A549 (cell line): ENCODE data around the gene FBXO10. TPM values are rescaled to one million over a fixed set of nuclear protein-coding genes. Genes with fewer than 3 reads are reported as not detected.

Experiments
- ATAC-seq, 2 experiments: fragments of 200-7000 bp in 1 of 2; fragments of >200 bp in 1 of 2; cut with Nextera tagmentation in 1 of 2; cut with Tn5 transposase in 1 of 2; 3 replicates each; pipeline versions ENCODE4 v1.8.0 to v1.9.1; 2018 to 2020; ENCODE audit warnings: mild to moderate bottlenecking in 1 of 2, moderate library complexity in 1 of 2
- CTCF ChIA-PET: fragments of 300-600 bp; sonication (Branson Sonifier 250); formaldehyde crosslinking; extraction: SDS; loops from one replicate; lab custom pipeline; 2021; ENCODE audit warnings: antibody characterized with exemption, inconsistent platforms; lab: Yijun Ruan, JAX
- POLR2A ChIA-PET: fragments of 350-600 bp; formaldehyde crosslinking; extraction: SDS; loops from one replicate; lab custom pipeline; 2021; ENCODE audit warnings: antibody characterized with exemption, inconsistent platforms; lab: Yijun Ruan, JAX
- DNase-seq, 2 experiments: peaks; one replicate each; pipeline versions ENCODE4 v3.0.0 to v3.0.0-alpha.2; 2011 to 2016; ENCODE audit warnings: low read depth in 1 of 2, low spot score in 1 of 2
- FAIRE-seq: peaks from 2 replicates; lab custom pipeline; 2011; peaks lifted over from hg19 to GRCh38; lab: Jason Lieb, UNC
- H3K27ac ChIP-seq, 2 experiments: fragments of >200 bp; sonication (Bioruptor Twin); formaldehyde crosslinking; 3 replicates each; pipeline ENCODE4 v1.5.1; 2016 to 2017
- H3K4me1 ChIP-seq: fragments of >200 bp; sonication (Bioruptor Twin); formaldehyde crosslinking; 3 replicates; pipeline ENCODE4 v1.6.1; 2016
- H3K4me2 ChIP-seq: fragments of >200 bp; sonication (Bioruptor Twin); formaldehyde crosslinking; 3 replicates; pipeline ENCODE4 v1.6.1; 2016
- H3K4me3 ChIP-seq: fragments of >200 bp; sonication (Bioruptor Twin); formaldehyde crosslinking; 3 replicates; pipeline ENCODE4 v1.5.1; 2016
- H3K9me3 ChIP-seq: fragments of >200 bp; sonication (Bioruptor Twin); formaldehyde crosslinking; 3 replicates; pipeline ENCODE4 v1.6.1; 2016
- BHLHE40 ChIP-seq: IDR thresholded peaks from 2 replicates; pipeline ENCODE4 v1.6.1; 2012; ENCODE audit warnings: low read depth, low read length, inconsistent platforms
- CBX2 ChIP-seq: fragments of 200-600 bp; sonication (generic); IDR thresholded peaks from 2 replicates; pipeline ENCODE4 v1.6.1; 2016; ENCODE audit warnings: low read depth, mild to moderate bottlenecking, borderline replicate concordance
- CEBPB ChIP-seq, 2 experiments: fragments of >200 bp in 1 of 2; sonication (Bioruptor Twin) in 1 of 2; formaldehyde crosslinking in 1 of 2; IDR thresholded peaks; 2 replicates each; pipeline ENCODE4 v1.6.1; 2012 to 2016
- E2F6 ChIP-seq: IDR thresholded peaks from 2 replicates; pipeline ENCODE4 v1.6.1; 2012; ENCODE audit warnings: low read depth, borderline replicate concordance
- ELK1 ChIP-seq: fragments of 150-350 bp; IDR thresholded peaks from 2 replicates; pipeline ENCODE4 v1.6.1; 2014; ENCODE audit warnings: low read depth, mild to moderate bottlenecking, low read length
- FOSB ChIP-seq: fragments of 250-450 bp; sonication (Bioruptor Pico); IDR thresholded peaks from 2 replicates; pipeline ENCODE4 v1.5.0; 2020; ENCODE audit warnings: mild to moderate bottlenecking, moderate library complexity
- HEYL ChIP-seq: fragments of 250-450 bp; sonication (Bioruptor Pico); IDR thresholded peaks from 2 replicates; pipeline ENCODE4 v1.8.0; 2021; ENCODE audit warnings: mild to moderate bottlenecking, moderate library complexity
- HOXA7 ChIP-seq: fragments of 250-450 bp; sonication (Bioruptor Pico); IDR thresholded peaks from 2 replicates; pipeline ENCODE4 v1.5.0; 2020; ENCODE audit warnings: mild to moderate bottlenecking, moderate library complexity
- JUN ChIP-seq, 2 experiments: fragments of >200 bp; sonication (Bioruptor Twin); formaldehyde crosslinking; IDR thresholded peaks; 2 replicates in 1 of 2; 3 replicates in 1 of 2; pipeline ENCODE4 v1.6.1; 2016 to 2017
- MAFK ChIP-seq: fragments of 450-650 bp; IDR thresholded peaks from 2 replicates; pipeline ENCODE4 v1.6.1; 2014; ENCODE audit not compliant: partially characterized antibody
- MYC ChIP-seq: IDR thresholded peaks from 2 replicates; pipeline ENCODE4 v1.6.1; 2012; ENCODE audit warnings: mild to moderate bottlenecking, inconsistent platforms, low read length, improper control_type of control experiment, borderline replicate concordance
- NFE2L2 ChIP-seq: fragments of 150-350 bp; conservative IDR thresholded peaks from 2 replicates; pipeline ENCODE4 v1.6.1; 2014; ENCODE audit warnings: low read length
- NPAS2 ChIP-seq: fragments of 250-450 bp; sonication (Bioruptor Pico); IDR thresholded peaks from 2 replicates; pipeline ENCODE4 v1.8.0; 2022; ENCODE audit warnings: mild to moderate bottlenecking, moderate library complexity, borderline replicate concordance
- NR3C1 ChIP-seq: fragments of >200 bp; sonication (Bioruptor Twin); formaldehyde crosslinking; IDR thresholded peaks from 3 replicates; pipeline ENCODE4 v1.6.1; 2017
- PBX3 ChIP-seq: IDR thresholded peaks from 2 replicates; pipeline ENCODE4 v1.6.1; 2012
- RNF2 ChIP-seq: fragments of 200-600 bp; sonication (generic); IDR thresholded peaks from 2 replicates; pipeline ENCODE4 v1.6.1; 2016; ENCODE audit warnings: low read depth, mild to moderate bottlenecking, antibody characterized with exemption, moderate library complexity, borderline replicate concordance
- SMC3 ChIP-seq: fragments of >200 bp; sonication (Bioruptor Twin); formaldehyde crosslinking; IDR thresholded peaks from 3 replicates; pipeline ENCODE4 v1.6.1; 2018; ENCODE audit warnings: inconsistent platforms
- SREBF2 ChIP-seq: fragments of 450-650 bp; IDR thresholded peaks from 2 replicates; pipeline ENCODE4 v1.6.1; 2014; ENCODE audit warnings: mild to moderate bottlenecking, moderate library complexity
- USF2 ChIP-seq: fragments of 450-650 bp; IDR thresholded peaks from 2 replicates; pipeline ENCODE4 v1.6.1; 2014; ENCODE audit warnings: antibody characterized with exemption
- ZC3H11A ChIP-seq: fragments of 450-650 bp; IDR thresholded peaks from 2 replicates; pipeline ENCODE4 v1.6.1; 2014; ENCODE audit warnings: antibody characterized with exemption, mild to moderate bottlenecking
- ZFP36 ChIP-seq: fragments of 450-650 bp; IDR thresholded peaks from 2 replicates; pipeline ENCODE4 v1.6.1; 2014; ENCODE audit warnings: borderline replicate concordance; ENCODE audit not compliant: partially characterized antibody
- WGBS: methylation state at CpG from one replicate; pipeline ENCODE4 v1.1.6; 2017; ENCODE audit errors: missing lambda C conversion rate; 5-methylcytosine and 5-hydroxymethylcytosine counted together
- polyA plus RNA-seq, 4 experiments: library from polyadenylated mRNA; depleted of rRNA in 3 of 4; stranded (reverse); fragments of >200 nt; fragmentation: RNase III in 1 of 4; extraction: RNeasy Plus Mini Kit Qiagen cat#74134 plus additional on column Dnase treatment in 1 of 4; gene quantifications; 2 replicates in 3 of 4; 3 replicates in 1 of 4; pipeline ENCODE4 v1.2.3, GENCODE V29; 2011 to 2017

FBXO10 gene
- polyA plus RNA-seq, 2 of the 4 experiments (the other 2 are of a cell fraction) = 5.0 to 5.3 TPM

- TF ChIP-seq PBX3 = no peak
- no peak for TF ChIP-seq ZC3H11A
- TF ChIP-seq SMC3 = no peak
- TF ChIP-seq ZFP36 = no peak
- TF ChIP-seq E2F6 = no peak
These were observed 35.8 kb upstream of the FBXO10 start (continued) for GRCh38 chr9:37611961-37612360.

GRCh38 chr9:37611014-37611413, 34.8 kb upstream of the FBXO10 start:
- FAIRE-seq (peak; percentile 23), DNase-seq (no peak), ATAC-seq (no peak)
- no peaks in the 10 kb centered on the region for H3K4me1 ChIP-seq
- WGBS = 49% methylated on average over 6 of the region's 6 CpGs
- H3K4me3 ChIP-seq = no peak overlapping the region
- CTCF ChIA-PET = no interaction called here
- H3K4me2 ChIP-seq = no peak overlapping the region
- no peak overlapping the region for H3K27ac ChIP-seq
- H3K9me3 ChIP-seq = no peaks in the 10 kb centered on the region
- POLR2A ChIA-PET = interaction anchor here (0.6 kb wide), 1 partner anchor 19 kb away, joined by 3 read pairs; no protein-coding TSS in a partner anchor
- no peak for TF ChIP-seq ELK1

- FAIRE-seq (no peak), DNase-seq (no peak), ATAC-seq (no peak)
- POLR2A ChIA-PET = no interaction called here
- no peak overlapping the region for H3K4me3 ChIP-seq
- TF ChIP-seq NR3C1 (no peak), BHLHE40 (no peak), CEBPB (IDR thresholded peaks at IDR 0.05) (no peak), MYC (no peak), HEYL (CRISPR knock-in tag) (no peak), CBX2 (no peak), RNF2 (no peak), NFE2L2 (no peak), ZFP36 (no peak), NPAS2 (CRISPR knock-in tag) (no peak), ELK1 (no peak), HOXA7 (CRISPR knock-in tag) (no peak), E2F6 (no peak), MAFK (no peak), JUN (IDR thresholded peaks at IDR 0.05) (no peak), SREBF2 (no peak), ZC3H11A (no peak), USF2 (no peak), FOSB (CRISPR knock-in tag) (no peak)
- 48% methylated on average over 6 of the region's 6 CpGs for WGBS
- H3K27ac ChIP-seq = no peak overlapping the region
- H3K4me2 ChIP-seq = no peak overlapping the region
- H3K4me1 ChIP-seq = no peaks in the 10 kb centered on the region
- CTCF ChIA-PET = no interaction called here
- H3K9me3 ChIP-seq = no peaks in the 10 kb centered on the region
These were observed 33.7 kb upstream of the FBXO10 start for GRCh38 chr9:37609735-37610397.
